EH (cell line): ENCODE measurements around the gene SLC5A10.
"Not testable (repeated sequence)": the region's sequence is repeated elsewhere in the genome, so short reads cannot be mapped to it uniquely, and the experiment has no call there.

ENCODE experiments used
- DNase-seq: peaks from one replicate; pipeline ENCODE4 v3.0.0-alpha.2; 2015; ENCODE audit warnings: low read depth

The SLC5A10 gene

GRCh38 chr17:18947866-18948265 lies 4.1 kb upstream of the SLC5A10 start:
- DNase-seq: no peak

GRCh38 chr17:18948476-18949006 lies 3.4 kb upstream of the SLC5A10 start:
- no peak for DNase-seq

GRCh38 chr17:18949566-18949965 lies 2.4 kb upstream of the SLC5A10 start:
- no peak for DNase-seq

- DNase-seq: no peak
These were observed 1.6 kb upstream of the SLC5A10 start for GRCh38 chr17:18950346-18950745.

- no peak for DNase-seq
These were observed 740 bp upstream of the SLC5A10 start for GRCh38 chr17:18950944-18951905.

- no peak for DNase-seq
These were observed 1.3 kb downstream of the SLC5A10 start for GRCh38 chr17:18953231-18953728.

- DNase-seq: no peak
These were observed 2.4 kb downstream of the SLC5A10 start for GRCh38 chr17:18954321-18954720.

GRCh38 chr17:18955009-18955408 lies 3.0 kb downstream of the SLC5A10 start:
- DNase-seq: no peak

GRCh38 chr17:18956021-18956420 lies 4.1 kb downstream of the SLC5A10 start:
- not testable (repeated sequence) for DNase-seq

GRCh38 chr17:18956581-18956980 lies 4.6 kb downstream of the SLC5A10 start:
- no peak for DNase-seq

- DNase-seq: no peak
These were observed 5.9 kb downstream of the SLC5A10 start for GRCh38 chr17:18957831-18958230.

- no peak for DNase-seq
These were observed 6.6 kb downstream of the SLC5A10 start for GRCh38 chr17:18958611-18959010.

GRCh38 chr17:18959071-18959844 lies 7.3 kb downstream of the SLC5A10 start:
- DNase-seq: peak; percentile 71

- DNase-seq: no peak
These were observed 7.9 kb downstream of the SLC5A10 start for GRCh38 chr17:18959845-18960240.

- DNase-seq: no peak
These were observed 8.3 kb downstream of the SLC5A10 start for GRCh38 chr17:18960241-18960665.

GRCh38 chr17:18960803-18961511 lies 9.0 kb downstream of the SLC5A10 start:
- peak; percentile 72 for DNase-seq

- DNase-seq: peak; percentile 31
These were observed 9.9 kb downstream of the SLC5A10 start for GRCh38 chr17:18961634-18962493.

- no peak for DNase-seq
These were observed 10.5 kb downstream of the SLC5A10 start for GRCh38 chr17:18962494-18962815.

- peak; percentile 40 for DNase-seq
These were observed 11.4 kb downstream of the SLC5A10 start for GRCh38 chr17:18963126-18964017.

GRCh38 chr17:18964018-18964351 lies 12.0 kb downstream of the SLC5A10 start:
- DNase-seq: no peak
